GM18861 (cell line): ENCODE measurements around the gene PEX26.
A peak's percentile ranks its signal among the peaks of the same experiment; 100 is the strongest.
"Not testable (repeated sequence)": the region's sequence is repeated elsewhere in the genome, so short reads cannot be mapped to it uniquely, and the experiment has no call there.

Experiments
- ATAC-seq: cut with Tn5 transposase; IDR thresholded peaks from one replicate; pipeline ENCODE4 v1.9.1; 2021; ENCODE audit not compliant: unreplicated experiment

PEX26 gene

GRCh38 chr22:18056161-18056666 is 21.6 kb upstream of the PEX26 start:
- ATAC-seq: no peak

- peak; percentile 53 for ATAC-seq
These were observed 20.8 kb upstream of the PEX26 start for GRCh38 chr22:18056807-18057474.

GRCh38 chr22:18057568-18058209 is 20.1 kb upstream of the PEX26 start:
- peak; percentile 53 for ATAC-seq

- ATAC-seq: no peak
These were observed 19.3 kb upstream of the PEX26 start for GRCh38 chr22:18058371-18059093.

GRCh38 chr22:18059094-18059417 is 18.7 kb upstream of the PEX26 start:
- ATAC-seq: no peak

- ATAC-seq: no peak
These were observed 18.3 kb upstream of the PEX26 start for GRCh38 chr22:18059473-18059872.

GRCh38 chr22:18059991-18060390 is 17.8 kb upstream of the PEX26 start:
- ATAC-seq: no peak

GRCh38 chr22:18060646-18061620 is 16.9 kb upstream of the PEX26 start:
- no peak for ATAC-seq

GRCh38 chr22:18062421-18062820 is 15.4 kb upstream of the PEX26 start:
- no peak for ATAC-seq

- ATAC-seq: no peak
These were observed 14.5 kb upstream of the PEX26 start for GRCh38 chr22:18063306-18063705.

- ATAC-seq: not testable (repeated sequence)
These were observed 14.1 kb upstream of the PEX26 start for GRCh38 chr22:18063715-18064114.

- no peak for ATAC-seq
These were observed 13.2 kb upstream of the PEX26 start for GRCh38 chr22:18064636-18065035.

GRCh38 chr22:18065256-18065655 is 12.5 kb upstream of the PEX26 start:
- no peak for ATAC-seq

- no peak for ATAC-seq
These were observed 11.5 kb upstream of the PEX26 start for GRCh38 chr22:18066181-18066859.

GRCh38 chr22:18067121-18067520 is 10.7 kb upstream of the PEX26 start:
- no peak for ATAC-seq

GRCh38 chr22:18067548-18068341 is 10.0 kb upstream of the PEX26 start:
- ATAC-seq: no peak

- ATAC-seq: no peak
These were observed 9.3 kb upstream of the PEX26 start for GRCh38 chr22:18068381-18068988.

GRCh38 chr22:18069041-18069440 is 8.7 kb upstream of the PEX26 start:
- ATAC-seq: no peak

GRCh38 chr22:18070041-18070440 is 7.7 kb upstream of the PEX26 start:
- ATAC-seq: no peak
